Stimulated activated CD8-positive, alpha-beta memory T cell treated with anti-CD3 and anti-CD28 coated beads, Interleukin-4, amount 100 ng/mL, for 1 hour (primary cell): Measurements from ENCODE around the gene ASGR1.

Source experiments
- DNase-seq, 2 donors: peaks; one replicate each; pipeline ENCODE4 v3.0.0-alpha.2; 2020; ENCODE audit warnings: low read depth in 2 of 2, low spot score in 1 of 2

ASGR1 gene

DNA sequence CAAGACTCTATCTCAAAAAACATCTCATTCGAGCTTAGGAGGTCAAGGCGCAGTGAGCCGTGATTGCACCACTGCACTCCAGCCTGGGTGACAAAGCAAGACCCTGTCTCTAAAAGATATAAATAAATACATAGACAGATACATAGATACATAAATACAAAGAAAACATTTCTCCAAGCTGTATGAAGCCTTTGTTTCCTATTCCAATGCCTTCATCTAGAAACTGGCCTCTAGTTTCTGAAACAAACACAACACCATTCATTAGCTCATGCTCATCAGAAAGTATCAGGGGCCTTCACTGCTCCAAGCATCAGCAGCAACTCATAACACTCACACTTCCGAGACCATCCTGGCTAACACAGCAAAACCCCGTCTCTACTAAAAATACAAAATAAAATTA, 54.2 kb downstream of the ASGR1 start:
- no peak for DNase-seq

DNA sequence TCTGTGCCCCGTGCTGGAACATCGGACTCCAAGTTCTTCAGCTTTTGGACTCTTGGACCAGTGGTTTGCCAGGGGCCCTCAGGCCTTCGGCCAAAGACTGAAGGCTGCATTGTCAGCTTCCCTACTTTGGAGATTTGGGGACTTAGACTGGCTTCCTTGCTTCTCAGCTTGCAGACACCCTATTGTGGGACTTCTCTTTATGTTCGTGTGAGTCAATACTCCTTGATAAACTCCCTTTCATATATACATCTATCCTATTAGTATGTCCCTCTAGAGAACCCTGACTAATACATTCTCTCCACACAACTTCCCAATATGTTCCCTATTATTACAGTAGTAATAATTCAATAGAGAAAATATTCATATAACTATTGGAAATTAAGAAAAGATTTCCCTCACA, 55.3 kb downstream of the ASGR1 start:
- DNase-seq: no peak
